Tibial nerve (tissue), 4 donors: ENCODE results near the gene CIT.

Experiments
- CTCF ChIP-seq, 5 experiments: fragments of 200-600 bp in 3 of 5; fragments of 450-650 bp in 2 of 5; sonication (generic) in 3 of 5; IDR thresholded peaks; one replicate each; pipeline ENCODE4 v1.5.1; 2016 to 2019; ENCODE audit warnings: antibody characterized with exemption in 5 of 5, mild to moderate bottlenecking in 3 of 5, moderate library complexity in 2 of 5
- EP300 ChIP-seq, 2 donors: sonication (generic); formaldehyde crosslinking; IDR thresholded peaks; one replicate each; pipeline ENCODE4 v1.6.1; 2017; ENCODE audit warnings: antibody characterized with exemption in 2 of 2, mild to moderate bottlenecking in 1 of 2
- POLR2A ChIP-seq, 2 donors: fragments of 450-650 bp; IDR thresholded peaks; one replicate each; pipeline ENCODE4 v1.6.1; 2017; ENCODE audit warnings: antibody characterized with exemption in 2 of 2, mild to moderate bottlenecking in 2 of 2, moderate library complexity in 2 of 2

- TF ChIP-seq CTCF (IDR thresholded peaks at IDR 0.05) (peak in 1 of 5 experiments; percentile 18), POLR2A (IDR thresholded peaks at IDR 0.05) (no peak), EP300 (IDR thresholded peaks at IDR 0.05) (no peak)
Measured at GRCh38 chr12:119695034-119695433, 182.1 kb downstream of the CIT start.
